Measurements from ENCODE around the gene VPS37D. TPM values are rescaled to one million over a fixed set of nuclear protein-coding genes. Genes with fewer than 3 reads are reported as not detected.

The VPS37D gene
- polyA plus RNA-seq, 2 donors = 0.45 to 0.75 TPM

GRCh38 chr7:73625276-73625675 is 42.4 kb upstream of the VPS37D start:
- H3K36me3 ChIP-seq (ENCODE audit: control insufficient read depth in 2 of 2, insufficient read depth in 2 of 2, low read length in 1 of 2) = no peaks in the 10 kb centered on the region
- H3K4me3 ChIP-seq (ENCODE audit: low read depth in 1 of 2, low read length in 2 of 2) = no peak overlapping the region
- H3K27me3 ChIP-seq (ENCODE audit: control insufficient read depth in 1 of 2, insufficient read depth in 2 of 2, low read length in 2 of 2) = peaks cover 0 to 13% of the 10 kb centered on the region in 2 donors
- H3K4me1 ChIP-seq (ENCODE audit: control insufficient read depth in 2 of 2, insufficient read depth in 2 of 2, low read length in 1 of 2) = peaks cover 0 to 10% of the 10 kb centered on the region in 2 donors
- WGBS, 2 donors = 93 to 94% methylated on average over 11 of the region's 11 CpGs
- H3K27ac ChIP-seq (ENCODE audit: low read depth in 2 of 2, low read length in 1 of 2) = no peak overlapping the region
- H3K9me3 ChIP-seq (ENCODE audit: control insufficient read depth in 2 of 2, insufficient read depth in 1 of 2, low read depth in 1 of 2, low read length in 1 of 2) = no peaks in the 10 kb centered on the region

- H3K36me3 ChIP-seq (ENCODE audit: control insufficient read depth in 2 of 2, insufficient read depth in 2 of 2, low read length in 1 of 2) = no peaks in the 10 kb centered on the region
- WGBS, 2 donors = 15 to 38% methylated on average over 3 of the region's 3 CpGs
- peaks cover 0 to 13% of the 10 kb centered on the region in 2 donors for H3K27me3 ChIP-seq (ENCODE audit: control insufficient read depth in 1 of 2, insufficient read depth in 2 of 2, low read length in 2 of 2)
- no peaks in the 10 kb centered on the region for H3K9me3 ChIP-seq (ENCODE audit: control insufficient read depth in 2 of 2, insufficient read depth in 1 of 2, low read depth in 1 of 2, low read length in 1 of 2)
- H3K27ac ChIP-seq (ENCODE audit: low read depth in 2 of 2, low read length in 1 of 2) = no peak overlapping the region
- peaks cover 0 to 10% of the 10 kb centered on the region in 2 donors for H3K4me1 ChIP-seq (ENCODE audit: control insufficient read depth in 2 of 2, insufficient read depth in 2 of 2, low read length in 1 of 2)
- H3K4me3 ChIP-seq (ENCODE audit: low read depth in 1 of 2, low read length in 2 of 2) = no peak overlapping the region
These were observed 40.8 kb upstream of the VPS37D start for GRCh38 chr7:73626814-73627213.

GRCh38 chr7:73628504-73628903 is 39.1 kb upstream of the VPS37D start:
- peaks cover 0 to 3% of the 10 kb centered on the region in 2 donors for H3K27me3 ChIP-seq (ENCODE audit: control insufficient read depth in 1 of 2, insufficient read depth in 2 of 2, low read length in 2 of 2)
- peaks cover 0 to 4% of the 10 kb centered on the region in 2 donors for H3K4me1 ChIP-seq (ENCODE audit: control insufficient read depth in 2 of 2, insufficient read depth in 2 of 2, low read length in 1 of 2)
- no peaks in the 10 kb centered on the region for H3K9me3 ChIP-seq (ENCODE audit: control insufficient read depth in 2 of 2, insufficient read depth in 1 of 2, low read depth in 1 of 2, low read length in 1 of 2)
- H3K36me3 ChIP-seq (ENCODE audit: control insufficient read depth in 2 of 2, insufficient read depth in 2 of 2, low read length in 1 of 2) = no peaks in the 10 kb centered on the region
- H3K27ac ChIP-seq (ENCODE audit: low read depth in 2 of 2, low read length in 1 of 2) = no peak overlapping the region
- WGBS, 2 donors = 85 to 86% methylated on average over 4 of the region's 4 CpGs
- no peak overlapping the region for H3K4me3 ChIP-seq (ENCODE audit: low read depth in 1 of 2, low read length in 2 of 2)

GRCh38 chr7:73631558-73631957 is 36.1 kb upstream of the VPS37D start:
- WGBS, 2 donors = 10 to 40% methylated on average over 1 of the region's 1 CpG
- Histone ChIP-seq H3K4me3 (ENCODE audit: low read depth in 1 of 2, low read length in 2 of 2) (no peak overlapping the region), H3K4me1 (ENCODE audit: control insufficient read depth in 2 of 2, insufficient read depth in 2 of 2, low read length in 1 of 2) (no peaks in the 10 kb centered on the region), H3K36me3 (ENCODE audit: control insufficient read depth in 2 of 2, insufficient read depth in 2 of 2, low read length in 1 of 2) (no peaks in the 10 kb centered on the region), H3K27ac (ENCODE audit: low read depth in 2 of 2, low read length in 1 of 2) (no peak overlapping the region), H3K9me3 (ENCODE audit: control insufficient read depth in 2 of 2, insufficient read depth in 1 of 2, low read depth in 1 of 2, low read length in 1 of 2) (no peaks in the 10 kb centered on the region), H3K27me3 (ENCODE audit: control insufficient read depth in 1 of 2, insufficient read depth in 2 of 2, low read length in 2 of 2) (no peaks in the 10 kb centered on the region)

GRCh38 chr7:73633323-73633722 is 34.3 kb upstream of the VPS37D start:
- Histone ChIP-seq H3K27ac (ENCODE audit: low read depth in 2 of 2, low read length in 1 of 2) (no peak overlapping the region), H3K36me3 (ENCODE audit: control insufficient read depth in 2 of 2, insufficient read depth in 2 of 2, low read length in 1 of 2) (no peaks in the 10 kb centered on the region), H3K4me3 (ENCODE audit: low read depth in 1 of 2, low read length in 2 of 2) (no peak overlapping the region), H3K27me3 (ENCODE audit: control insufficient read depth in 1 of 2, insufficient read depth in 2 of 2, low read length in 2 of 2) (no peaks in the 10 kb centered on the region), H3K9me3 (ENCODE audit: control insufficient read depth in 2 of 2, insufficient read depth in 1 of 2, low read depth in 1 of 2, low read length in 1 of 2) (no peaks in the 10 kb centered on the region), H3K4me1 (ENCODE audit: control insufficient read depth in 2 of 2, insufficient read depth in 2 of 2, low read length in 1 of 2) (no peaks in the 10 kb centered on the region)
- 83 to 90% methylated on average over 7 of the region's 7 CpGs for WGBS, 2 donors

GRCh38 chr7:73633844-73634243 is 33.8 kb upstream of the VPS37D start:
- no peaks in the 10 kb centered on the region for H3K36me3 ChIP-seq (ENCODE audit: control insufficient read depth in 2 of 2, insufficient read depth in 2 of 2, low read length in 1 of 2)
- no peaks in the 10 kb centered on the region for H3K4me1 ChIP-seq (ENCODE audit: control insufficient read depth in 2 of 2, insufficient read depth in 2 of 2, low read length in 1 of 2)
- H3K27me3 ChIP-seq (ENCODE audit: control insufficient read depth in 1 of 2, insufficient read depth in 2 of 2, low read length in 2 of 2) = no peaks in the 10 kb centered on the region
- no peaks in the 10 kb centered on the region for H3K9me3 ChIP-seq (ENCODE audit: control insufficient read depth in 2 of 2, insufficient read depth in 1 of 2, low read depth in 1 of 2, low read length in 1 of 2)
- WGBS, 2 donors = 81 to 84% methylated on average over 8 of the region's 8 CpGs
- H3K27ac ChIP-seq (ENCODE audit: low read depth in 2 of 2, low read length in 1 of 2) = no peak overlapping the region
- no peak overlapping the region for H3K4me3 ChIP-seq (ENCODE audit: low read depth in 1 of 2, low read length in 2 of 2)

- 76 to 77% methylated on average over 8 of the region's 8 CpGs for WGBS, 2 donors
- H3K27me3 ChIP-seq (ENCODE audit: control insufficient read depth in 1 of 2, insufficient read depth in 2 of 2, low read length in 2 of 2) = no peaks in the 10 kb centered on the region
- H3K27ac ChIP-seq (ENCODE audit: low read depth in 2 of 2, low read length in 1 of 2) = no peak overlapping the region
- H3K4me1 ChIP-seq (ENCODE audit: control insufficient read depth in 2 of 2, insufficient read depth in 2 of 2, low read length in 1 of 2) = no peaks in the 10 kb centered on the region
- no peaks in the 10 kb centered on the region for H3K9me3 ChIP-seq (ENCODE audit: control insufficient read depth in 2 of 2, insufficient read depth in 1 of 2, low read depth in 1 of 2, low read length in 1 of 2)
- H3K36me3 ChIP-seq (ENCODE audit: control insufficient read depth in 2 of 2, insufficient read depth in 2 of 2, low read length in 1 of 2) = no peaks in the 10 kb centered on the region
- no peak overlapping the region for H3K4me3 ChIP-seq (ENCODE audit: low read depth in 1 of 2, low read length in 2 of 2)
These were observed 32.0 kb upstream of the VPS37D start for GRCh38 chr7:73635428-73636200.

GRCh38 chr7:73638911-73639310 is 28.7 kb upstream of the VPS37D start:
- WGBS, 2 donors = 68 to 70% methylated on average over 3 of the region's 3 CpGs
- H3K9me3 ChIP-seq (ENCODE audit: control insufficient read depth in 2 of 2, insufficient read depth in 1 of 2, low read depth in 1 of 2, low read length in 1 of 2) = peaks cover 0 to 7% of the 10 kb centered on the region in 2 donors
- no peaks in the 10 kb centered on the region for H3K27me3 ChIP-seq (ENCODE audit: control insufficient read depth in 1 of 2, insufficient read depth in 2 of 2, low read length in 2 of 2)
- no peaks in the 10 kb centered on the region for H3K36me3 ChIP-seq (ENCODE audit: control insufficient read depth in 2 of 2, insufficient read depth in 2 of 2, low read length in 1 of 2)
- no peak overlapping the region for H3K4me3 ChIP-seq (ENCODE audit: low read depth in 1 of 2, low read length in 2 of 2)
- no peaks in the 10 kb centered on the region for H3K4me1 ChIP-seq (ENCODE audit: control insufficient read depth in 2 of 2, insufficient read depth in 2 of 2, low read length in 1 of 2)
- H3K27ac ChIP-seq (ENCODE audit: low read depth in 2 of 2, low read length in 1 of 2) = no peak overlapping the region

GRCh38 chr7:73642834-73643233 is 24.8 kb upstream of the VPS37D start:
- Histone ChIP-seq H3K36me3 (ENCODE audit: control insufficient read depth in 2 of 2, insufficient read depth in 2 of 2, low read length in 1 of 2) (no peaks in the 10 kb centered on the region), H3K27ac (ENCODE audit: low read depth in 2 of 2, low read length in 1 of 2) (no peak overlapping the region), H3K4me1 (ENCODE audit: control insufficient read depth in 2 of 2, insufficient read depth in 2 of 2, low read length in 1 of 2) (peaks cover 1% of the 10 kb centered on the region in 2 donors), H3K9me3 (ENCODE audit: control insufficient read depth in 2 of 2, insufficient read depth in 1 of 2, low read depth in 1 of 2, low read length in 1 of 2) (peaks cover 0 to 7% of the 10 kb centered on the region in 2 donors), H3K4me3 (ENCODE audit: low read depth in 1 of 2, low read length in 2 of 2) (no peak overlapping the region), H3K27me3 (ENCODE audit: control insufficient read depth in 1 of 2, insufficient read depth in 2 of 2, low read length in 2 of 2) (peaks cover 0 to 3% of the 10 kb centered on the region in 2 donors)
- WGBS, 2 donors = 50 to 55% methylated on average over 2 of the region's 2 CpGs

GRCh38 chr7:73644688-73645286 is 22.8 kb upstream of the VPS37D start:
- 68 to 73% methylated on average over 5 of the region's 5 CpGs for WGBS, 2 donors

More at GRCh38 chr7:73644688-73645286, 22.8 kb upstream of the VPS37D start:
- H3K4me1 ChIP-seq (ENCODE audit: control insufficient read depth in 2 of 2, insufficient read depth in 2 of 2, low read length in 1 of 2) = peaks cover 3% of the 10 kb centered on the region in 2 donors
- H3K27me3 ChIP-seq (ENCODE audit: control insufficient read depth in 1 of 2, insufficient read depth in 2 of 2, low read length in 2 of 2) = peaks cover 0 to 5% of the 10 kb centered on the region in 2 donors
- no peak overlapping the region for H3K4me3 ChIP-seq (ENCODE audit: low read depth in 1 of 2, low read length in 2 of 2)
- no peaks in the 10 kb centered on the region for H3K36me3 ChIP-seq (ENCODE audit: control insufficient read depth in 2 of 2, insufficient read depth in 2 of 2, low read length in 1 of 2)
- H3K9me3 ChIP-seq (ENCODE audit: control insufficient read depth in 2 of 2, insufficient read depth in 1 of 2, low read depth in 1 of 2, low read length in 1 of 2) = peaks cover 0 to 7% of the 10 kb centered on the region in 2 donors
- no peak overlapping the region for H3K27ac ChIP-seq (ENCODE audit: low read depth in 2 of 2, low read length in 1 of 2)

All from esophagus (tissue), 2 donors.